Measurements from ENCODE around the gene TRIO. TPM values are rescaled to one million over a fixed set of nuclear protein-coding genes. Genes with fewer than 3 reads are reported as not detected.

The TRIO gene
- total RNA-seq, 1 donor, result 410 TPM

DNA sequence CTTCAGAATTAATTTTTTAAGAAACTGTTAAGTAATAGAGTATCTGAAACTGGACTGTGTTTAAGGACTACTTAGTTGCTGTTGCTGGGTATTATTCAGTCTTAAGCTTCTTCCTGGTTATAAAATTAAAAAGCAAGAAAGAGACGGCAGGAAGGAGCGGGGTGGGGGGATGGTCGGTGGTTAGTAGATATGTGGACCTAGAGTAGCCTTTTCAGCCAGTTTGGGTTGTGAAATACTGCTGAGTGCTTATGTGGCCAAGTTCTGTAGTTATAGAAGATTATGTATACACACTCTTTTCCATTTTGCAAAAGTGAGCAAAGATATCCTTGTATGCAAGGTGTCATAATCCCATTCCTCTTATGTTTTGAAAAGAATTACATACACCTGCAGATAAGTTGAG is 28.5 kb downstream of the TRIO start:
- DNase-seq (ENCODE audit: low read depth), result peak; percentile 92
- TF ChIP-seq, protein P1, sequence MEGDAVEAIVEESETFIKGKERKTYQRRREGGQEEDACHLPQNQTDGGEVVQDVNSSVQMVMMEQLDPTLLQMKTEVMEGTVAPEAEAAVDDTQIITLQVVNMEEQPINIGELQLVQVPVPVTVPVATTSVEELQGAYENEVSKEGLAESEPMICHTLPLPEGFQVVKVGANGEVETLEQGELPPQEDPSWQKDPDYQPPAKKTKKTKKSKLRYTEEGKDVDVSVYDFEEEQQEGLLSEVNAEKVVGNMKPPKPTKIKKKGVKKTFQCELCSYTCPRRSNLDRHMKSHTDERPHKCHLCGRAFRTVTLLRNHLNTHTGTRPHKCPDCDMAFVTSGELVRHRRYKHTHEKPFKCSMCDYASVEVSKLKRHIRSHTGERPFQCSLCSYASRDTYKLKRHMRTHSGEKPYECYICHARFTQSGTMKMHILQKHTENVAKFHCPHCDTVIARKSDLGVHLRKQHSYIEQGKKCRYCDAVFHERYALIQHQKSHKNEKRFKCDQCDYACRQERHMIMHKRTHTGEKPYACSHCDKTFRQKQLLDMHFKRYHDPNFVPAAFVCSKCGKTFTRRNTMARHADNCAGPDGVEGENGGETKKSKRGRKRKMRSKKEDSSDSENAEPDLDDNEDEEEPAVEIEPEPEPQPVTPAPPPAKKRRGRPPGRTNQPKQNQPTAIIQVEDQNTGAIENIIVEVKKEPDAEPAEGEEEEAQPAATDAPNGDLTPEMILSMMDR (IDR thresholded peaks at IDR 0.05; ENCODE audit: insufficient read depth, low read depth, low read length), result no peak
- H3K4me3 ChIP-seq (ENCODE audit: low read depth, low read length), result peak overlapping the region; percentile 27

DNA sequence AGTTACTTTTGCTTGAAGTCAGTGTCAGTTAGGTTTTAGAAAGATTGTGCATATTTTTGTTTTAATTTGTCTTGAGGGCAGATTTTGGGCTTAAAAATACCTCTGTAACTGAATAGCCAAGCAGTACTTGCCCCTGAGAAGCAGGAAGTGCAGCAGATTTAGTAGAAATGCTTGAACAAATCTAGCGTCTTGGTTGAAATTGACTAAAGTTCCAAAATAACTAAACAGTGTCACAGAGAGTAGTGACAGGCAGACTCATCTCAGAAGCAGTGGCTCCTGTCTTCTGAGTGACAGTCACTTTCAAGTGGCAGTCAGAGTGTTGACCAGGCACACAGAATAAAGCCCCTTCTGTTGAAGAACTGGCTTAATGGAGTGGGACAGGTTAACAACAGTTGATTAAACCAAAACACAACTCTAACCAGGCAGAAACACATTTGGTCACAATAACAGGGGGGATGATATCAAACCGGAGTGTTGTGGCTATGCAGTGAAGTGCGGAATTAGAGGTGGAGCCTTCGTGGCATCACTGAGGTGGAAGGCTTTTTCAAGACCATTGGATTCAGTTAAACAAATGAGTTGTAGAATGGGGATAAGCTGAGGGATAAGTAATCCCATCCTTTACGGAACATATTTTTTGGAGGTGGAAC is 29.1 kb downstream of the TRIO start:
- no peak overlapping the region for H3K4me3 ChIP-seq (ENCODE audit: low read depth, low read length)
- TF ChIP-seq, protein P1 (IDR thresholded peaks at IDR 0.05; ENCODE audit: insufficient read depth, low read depth, low read length), result no peak
- no peak for DNase-seq (ENCODE audit: low read depth)

DNA sequence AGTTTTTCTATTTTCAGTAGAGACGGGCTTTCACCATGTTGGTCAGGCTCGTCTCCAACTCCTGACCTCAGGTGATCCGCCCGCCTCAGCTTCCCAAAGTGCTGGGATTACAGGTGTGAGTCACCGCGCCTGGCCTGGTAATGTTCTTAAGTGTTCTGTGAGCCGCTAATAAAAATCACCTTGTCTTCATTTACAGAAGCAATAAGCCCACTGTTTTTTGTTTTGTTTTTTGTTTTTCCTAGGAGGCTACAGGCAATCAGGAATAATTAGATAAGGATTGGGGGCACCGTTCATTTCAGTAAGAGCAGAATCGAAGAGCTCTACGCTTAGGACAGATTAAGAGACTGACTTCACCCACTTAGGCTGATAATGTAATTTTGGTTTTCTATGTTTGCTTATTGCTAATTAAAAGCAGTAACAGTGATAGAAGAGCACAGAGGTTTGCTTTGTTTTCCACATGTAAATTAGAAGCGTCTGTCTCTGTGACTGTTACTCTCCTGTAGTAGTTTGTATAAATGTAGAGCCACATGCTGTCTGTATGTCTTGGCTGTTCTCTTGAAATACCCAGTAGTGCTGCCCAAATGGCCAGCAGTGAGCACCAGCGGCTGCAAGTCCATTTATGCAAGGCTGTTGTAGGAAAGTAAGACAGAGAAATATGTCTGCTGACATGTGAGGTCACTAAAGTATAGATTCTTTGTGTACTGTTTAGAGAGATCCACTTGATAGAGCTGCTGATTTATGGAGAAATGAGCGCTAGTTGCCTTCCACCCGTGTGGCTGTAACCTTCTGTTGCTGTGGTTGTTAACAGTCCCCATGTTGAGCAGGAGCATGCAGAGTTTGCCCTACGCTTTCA is 30.5 kb downstream of the TRIO start:
- peak; percentile 63 for DNase-seq (ENCODE audit: low read depth)
- TF ChIP-seq, protein P1 (IDR thresholded peaks at IDR 0.05; ENCODE audit: insufficient read depth, low read depth, low read length), result no peak
- peak overlapping the region; percentile 12 for H3K4me3 ChIP-seq (ENCODE audit: low read depth, low read length)

DNA sequence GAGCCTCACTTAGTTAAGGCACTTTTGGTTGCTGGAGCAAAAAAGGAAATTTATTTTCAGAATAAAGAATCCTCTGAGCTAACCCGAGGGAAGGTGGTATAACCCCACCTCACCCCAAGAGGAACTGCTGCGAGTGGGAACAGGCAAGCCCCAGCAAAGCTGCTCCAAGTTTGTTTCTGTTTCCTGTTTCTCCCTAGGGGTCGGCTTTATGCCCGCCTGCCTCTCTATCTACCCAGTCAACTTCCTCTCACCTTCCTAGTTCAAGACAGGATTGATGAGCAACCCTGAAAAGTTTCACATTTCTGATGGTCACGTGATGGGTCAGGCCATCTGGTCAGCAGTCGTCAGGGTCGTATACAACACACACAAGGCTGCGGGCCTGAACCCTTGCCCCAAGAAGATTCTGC is 31.1 kb downstream of the TRIO start:
- DNase-seq (ENCODE audit: low read depth), result peak; percentile 67
- peak overlapping the region; percentile 12 for H3K4me3 ChIP-seq (ENCODE audit: low read depth, low read length)
- TF ChIP-seq, protein P1 (IDR thresholded peaks at IDR 0.05; ENCODE audit: insufficient read depth, low read depth, low read length), result no peak

DNA sequence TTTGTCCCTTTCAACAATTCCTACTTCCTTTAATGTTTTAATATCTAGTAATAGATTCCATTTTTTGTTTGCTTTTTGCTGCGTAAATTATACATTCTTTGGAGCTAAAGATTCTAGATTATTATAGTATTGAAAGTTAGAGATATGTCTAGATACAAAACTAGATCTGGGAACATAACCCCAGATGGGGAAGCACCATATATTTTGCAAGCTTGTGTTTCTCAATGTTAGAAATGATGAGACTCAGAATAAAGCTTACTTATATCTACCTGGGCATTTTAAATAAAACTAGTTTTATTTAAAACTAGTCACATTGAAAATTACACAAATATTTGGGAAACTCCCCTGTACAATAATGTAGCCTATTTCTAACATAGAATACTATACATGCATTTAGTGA is 32.2 kb downstream of the TRIO start:
- TF ChIP-seq, protein P1 (IDR thresholded peaks at IDR 0.05; ENCODE audit: insufficient read depth, low read depth, low read length), result no peak
- no peak for DNase-seq (ENCODE audit: low read depth)
- H3K4me3 ChIP-seq (ENCODE audit: low read depth, low read length), result no peak overlapping the region

DNA sequence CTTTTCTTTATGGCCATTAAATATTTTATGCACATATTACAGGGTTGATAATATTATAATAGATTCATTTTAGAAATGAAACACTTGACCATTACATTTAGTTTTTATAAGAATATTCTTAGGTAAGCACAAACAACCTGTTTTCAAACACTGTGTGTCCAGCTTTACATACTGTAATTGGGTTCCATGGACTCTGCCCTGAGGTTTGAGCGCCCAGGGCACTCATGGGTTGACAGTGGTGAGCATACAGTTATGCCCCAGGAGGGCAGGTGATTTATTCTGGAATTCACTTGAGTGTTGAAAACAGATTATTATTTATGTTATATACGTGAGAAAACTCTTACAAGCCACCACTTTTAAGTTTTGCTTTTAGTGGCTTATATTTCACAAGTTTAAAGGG is 33.7 kb downstream of the TRIO start:
- H3K4me3 ChIP-seq (ENCODE audit: low read depth, low read length), result no peak overlapping the region
- TF ChIP-seq, protein P1 (IDR thresholded peaks at IDR 0.05; ENCODE audit: insufficient read depth, low read depth, low read length), result no peak
- no peak for DNase-seq (ENCODE audit: low read depth)
